ENCODE measurements around the gene NR2E3.
A peak's percentile ranks its signal among the peaks of the same experiment; 100 is the strongest.

The NR2E3 gene

DNA sequence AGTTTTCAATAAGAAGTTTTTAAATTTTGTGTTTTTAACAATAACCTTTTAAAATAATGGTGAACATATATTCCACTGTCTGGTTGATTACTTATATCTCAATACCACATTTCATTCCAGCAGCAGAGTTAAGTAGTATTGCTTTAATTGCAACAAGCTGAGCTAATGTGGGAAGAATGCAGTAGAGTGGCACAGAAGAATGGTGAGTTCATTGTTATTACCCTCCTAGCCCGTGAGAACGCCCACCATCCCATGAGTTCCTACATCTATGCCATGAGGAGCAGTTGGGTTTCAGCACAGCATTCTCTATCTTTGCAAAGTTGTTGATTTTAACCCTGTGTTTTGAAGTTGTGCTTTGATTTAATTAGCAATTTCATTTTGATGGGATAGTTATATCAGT lies 17.8 kb upstream of the NR2E3 start:
- DNase-seq, result no peak

- DNase-seq, result no peak
These were observed 11.7 kb upstream of the NR2E3 start for GRCh38 chr15:71798641-71799040.

GRCh38 chr15:71800190-71800589 lies 10.2 kb upstream of the NR2E3 start:
- DNase-seq, result no peak

DNA sequence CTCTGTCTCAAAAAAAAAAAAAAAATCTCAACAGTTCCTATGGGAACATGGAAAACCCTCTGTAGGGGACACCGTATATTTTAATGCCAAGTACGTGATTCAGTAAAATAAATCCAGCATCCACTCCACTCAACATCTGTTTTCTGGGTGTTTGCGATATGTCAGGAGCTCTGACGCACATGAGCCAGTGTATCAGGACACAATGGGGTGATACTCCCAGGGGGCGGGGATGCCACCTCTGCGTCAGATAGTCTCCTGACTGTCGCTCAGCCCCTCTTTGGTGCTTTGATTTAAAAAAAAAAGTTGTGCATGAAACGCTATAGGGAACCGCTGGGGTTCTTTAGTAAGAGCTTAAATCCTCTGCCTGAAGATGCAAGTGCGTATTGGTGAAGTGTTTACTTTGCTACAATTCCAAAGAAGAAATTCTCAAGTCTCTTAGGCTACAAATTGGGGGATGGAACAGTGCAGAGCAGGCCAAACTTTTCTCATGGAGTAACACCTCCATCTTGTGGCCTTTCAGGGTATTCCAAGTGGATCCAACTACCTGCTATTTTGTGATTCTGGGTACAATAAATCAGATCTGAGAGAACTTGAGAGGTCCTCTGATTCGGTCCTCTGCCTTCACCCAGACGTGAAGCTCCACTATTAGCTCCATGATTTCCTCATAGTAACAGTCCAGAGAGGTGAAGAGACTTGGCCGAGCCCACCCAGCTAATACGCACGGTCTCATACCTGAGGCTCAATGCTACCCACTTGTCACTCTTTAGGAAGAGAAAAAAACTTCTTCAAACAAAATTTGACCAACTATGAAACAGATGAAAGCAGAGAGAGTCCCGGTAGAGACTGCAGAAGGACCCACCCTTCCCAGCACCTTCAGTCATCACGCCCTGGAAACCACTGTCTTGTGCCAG lies 9.3 kb upstream of the NR2E3 start:
- peak; percentile 82 for DNase-seq

DNA sequence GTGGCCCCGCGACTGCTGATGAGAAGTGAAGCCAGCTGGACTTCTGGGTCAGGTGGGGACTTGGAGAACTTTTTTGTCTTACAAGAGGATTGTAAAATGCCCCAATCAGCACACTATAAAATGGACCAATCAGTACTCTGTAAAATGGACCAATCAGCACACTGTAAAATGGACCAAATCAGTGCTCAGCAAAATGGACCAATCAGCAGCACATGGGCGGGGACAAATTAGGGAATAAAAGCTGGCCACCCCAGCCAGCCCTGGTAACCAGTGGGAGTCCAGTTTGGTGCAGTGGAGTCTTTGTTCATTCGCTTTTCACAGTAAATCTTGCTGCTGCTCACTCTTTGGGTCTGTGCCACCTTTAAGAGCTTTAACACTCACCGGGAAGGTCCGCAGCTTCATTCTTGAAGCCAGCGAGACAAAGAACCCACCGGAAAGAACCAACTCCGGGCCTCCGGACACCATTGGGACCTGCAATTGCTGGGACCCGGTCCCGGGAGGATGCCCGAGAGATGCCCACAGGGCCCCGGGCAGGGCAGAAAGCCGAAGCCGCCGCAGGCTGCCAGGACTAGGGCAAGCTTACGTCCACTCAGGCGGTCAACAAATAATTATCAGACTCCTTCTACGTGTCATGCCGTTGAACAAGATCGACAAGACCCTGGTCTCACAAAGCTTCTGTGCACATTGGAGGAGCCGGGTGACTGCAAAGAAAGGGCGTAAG lies 8.3 kb upstream of the NR2E3 start:
- no peak for DNase-seq

DNA sequence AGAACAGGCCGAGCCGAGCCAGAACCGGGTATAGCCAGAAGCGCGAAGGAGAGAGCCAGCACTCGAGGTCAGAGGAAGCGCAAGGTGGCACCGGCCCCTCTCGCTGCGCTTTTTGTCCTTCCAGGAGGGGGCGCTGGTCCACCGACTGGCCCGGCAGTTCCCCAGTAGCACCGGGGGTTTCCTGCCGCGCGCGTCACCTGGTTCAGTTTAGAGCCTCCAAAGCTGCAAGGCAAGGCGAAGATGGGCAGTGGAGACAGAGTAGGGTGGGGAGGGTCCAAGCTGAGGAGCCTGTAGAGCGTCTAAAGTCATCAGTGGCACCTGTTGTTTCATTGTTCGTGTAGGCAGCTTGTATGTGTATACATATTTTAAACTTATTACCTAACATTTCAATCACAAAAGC lies 7.6 kb upstream of the NR2E3 start:
- DNase-seq, result no peak

DNA sequence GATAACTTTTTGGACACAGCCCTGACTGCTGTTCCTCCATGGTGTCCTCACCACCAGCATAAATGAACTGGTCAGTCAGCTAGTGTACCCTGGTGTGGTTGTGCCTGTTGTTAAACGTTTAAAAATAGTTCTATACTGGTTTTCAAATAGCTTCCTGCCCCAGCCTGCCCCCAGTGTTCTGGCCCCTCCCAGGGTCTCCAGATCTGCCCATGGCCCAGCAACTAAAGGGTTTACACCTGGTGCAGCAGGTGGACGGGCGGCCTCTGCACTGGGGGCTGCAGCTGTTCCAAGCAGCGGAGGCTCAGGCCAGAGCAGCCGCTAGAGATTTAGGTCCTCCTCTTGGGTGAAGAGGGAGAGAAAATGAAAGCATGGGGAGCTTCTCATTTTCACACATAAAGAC lies 6.1 kb upstream of the NR2E3 start:
- DNase-seq, result no peak

- DNase-seq, result no peak
These were observed 5.5 kb upstream of the NR2E3 start for GRCh38 chr15:71804695-71805470.

- no peak for DNase-seq
These were observed 3.9 kb upstream of the NR2E3 start for GRCh38 chr15:71806452-71806931.

DNA sequence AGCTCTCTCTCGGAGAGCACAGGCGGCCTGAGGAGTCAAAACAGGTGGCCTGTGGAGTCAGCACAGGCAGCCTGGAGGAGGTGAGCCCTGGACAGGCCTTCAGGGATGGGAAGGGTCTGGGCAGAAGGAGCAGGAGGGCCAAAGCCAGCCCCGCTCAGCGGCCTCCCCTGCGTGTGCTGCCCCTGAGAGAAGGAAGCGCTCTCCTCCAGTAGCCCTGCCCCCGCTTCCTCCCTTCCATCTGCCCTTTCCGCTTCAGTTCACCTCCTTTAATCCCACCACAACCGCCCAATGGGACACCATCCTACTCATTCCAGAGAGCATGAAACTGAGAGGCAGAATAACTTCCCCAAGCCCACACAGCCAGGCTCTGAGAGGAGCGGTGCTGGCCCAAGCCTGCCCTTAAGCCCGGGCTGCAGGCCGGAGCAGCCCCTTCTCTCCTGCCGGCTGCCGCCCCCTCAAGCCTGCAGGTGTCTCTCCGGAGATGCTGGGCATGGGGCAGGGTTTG lies 3.2 kb upstream of the NR2E3 start:
- DNase-seq, result no peak

- DNase-seq, result no peak
These were observed 2.7 kb upstream of the NR2E3 start for GRCh38 chr15:71807691-71808091.

DNA sequence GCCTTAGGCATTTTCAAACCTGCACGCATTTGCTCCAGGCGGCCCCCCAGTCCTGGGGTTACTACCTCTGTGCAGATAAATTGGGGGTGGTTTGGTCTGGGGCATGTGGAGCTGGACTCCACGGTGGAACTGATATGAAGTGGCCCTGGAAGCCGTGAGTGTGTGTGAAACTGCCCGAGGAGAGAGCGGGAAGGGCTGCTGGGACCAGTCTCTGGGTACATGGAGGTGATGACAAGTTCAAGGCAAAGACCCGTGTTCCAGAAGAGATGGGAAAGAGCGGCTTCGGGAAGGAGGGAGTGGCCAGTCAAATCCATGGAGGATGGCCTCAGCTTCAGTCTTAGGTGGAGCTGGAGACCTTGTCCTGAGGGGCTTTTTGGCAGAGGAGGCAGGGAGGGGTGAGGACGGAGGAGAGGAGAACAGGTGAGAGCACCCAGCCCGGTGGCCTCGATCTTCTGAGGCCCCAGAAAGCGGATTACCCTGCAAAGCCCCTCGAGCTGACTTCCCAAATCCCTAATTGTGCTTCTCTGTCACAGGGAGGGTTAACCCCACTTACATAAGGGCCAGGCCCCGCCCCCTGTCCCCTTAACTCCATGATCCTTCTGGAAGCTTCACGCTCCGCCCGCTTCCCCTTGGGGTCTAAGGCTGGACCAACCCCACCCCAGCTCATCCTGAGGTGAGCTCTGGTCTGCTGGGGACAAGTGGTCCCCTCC lies 1.9 kb upstream of the NR2E3 start:
- no peak for DNase-seq

- DNase-seq, result no peak
These were observed 1.0 kb upstream of the NR2E3 start for GRCh38 chr15:71809346-71809745.

GRCh38 chr15:71811036-71811736 lies 832 bp downstream of the NR2E3 start:
- DNase-seq, result no peak

- no peak for DNase-seq
These were observed 1.7 kb downstream of the NR2E3 start for GRCh38 chr15:71811752-71812735.

DNA sequence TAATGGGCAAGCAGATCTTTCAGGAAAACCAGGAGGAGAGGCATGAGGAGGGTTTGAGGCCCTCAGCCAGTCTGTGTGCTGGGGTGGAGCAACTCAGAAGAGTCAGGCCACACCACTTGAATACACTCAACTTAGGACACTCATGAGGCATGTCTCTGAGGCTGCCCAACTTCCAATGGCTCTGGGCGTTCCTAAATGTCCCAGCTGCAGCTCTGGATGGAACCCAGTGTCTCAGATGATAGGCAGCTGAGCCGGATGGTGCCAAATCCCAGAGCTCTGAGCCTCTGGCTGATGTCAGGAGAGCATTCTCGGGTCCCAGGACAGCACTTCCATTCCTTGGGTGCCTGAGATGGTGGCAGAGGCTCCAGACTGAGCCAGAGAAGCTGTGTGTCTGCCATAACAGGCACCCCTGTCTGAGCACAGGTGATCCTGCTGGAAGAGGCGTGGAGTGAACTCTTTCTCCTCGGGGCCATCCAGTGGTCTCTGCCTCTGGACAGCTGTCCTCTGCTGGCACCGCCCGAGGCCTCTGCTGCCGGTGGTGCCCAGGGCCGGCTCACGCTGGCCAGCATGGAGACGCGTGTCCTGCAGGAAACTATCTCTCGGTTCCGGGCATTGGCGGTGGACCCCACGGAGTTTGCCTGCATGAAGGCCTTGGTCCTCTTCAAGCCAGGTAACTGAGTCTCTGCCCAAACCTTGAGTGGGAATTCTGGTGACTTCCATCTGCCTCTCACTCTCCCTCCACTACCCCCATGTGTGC lies 2.8 kb downstream of the NR2E3 start:
- peak; percentile 67 for DNase-seq

DNA sequence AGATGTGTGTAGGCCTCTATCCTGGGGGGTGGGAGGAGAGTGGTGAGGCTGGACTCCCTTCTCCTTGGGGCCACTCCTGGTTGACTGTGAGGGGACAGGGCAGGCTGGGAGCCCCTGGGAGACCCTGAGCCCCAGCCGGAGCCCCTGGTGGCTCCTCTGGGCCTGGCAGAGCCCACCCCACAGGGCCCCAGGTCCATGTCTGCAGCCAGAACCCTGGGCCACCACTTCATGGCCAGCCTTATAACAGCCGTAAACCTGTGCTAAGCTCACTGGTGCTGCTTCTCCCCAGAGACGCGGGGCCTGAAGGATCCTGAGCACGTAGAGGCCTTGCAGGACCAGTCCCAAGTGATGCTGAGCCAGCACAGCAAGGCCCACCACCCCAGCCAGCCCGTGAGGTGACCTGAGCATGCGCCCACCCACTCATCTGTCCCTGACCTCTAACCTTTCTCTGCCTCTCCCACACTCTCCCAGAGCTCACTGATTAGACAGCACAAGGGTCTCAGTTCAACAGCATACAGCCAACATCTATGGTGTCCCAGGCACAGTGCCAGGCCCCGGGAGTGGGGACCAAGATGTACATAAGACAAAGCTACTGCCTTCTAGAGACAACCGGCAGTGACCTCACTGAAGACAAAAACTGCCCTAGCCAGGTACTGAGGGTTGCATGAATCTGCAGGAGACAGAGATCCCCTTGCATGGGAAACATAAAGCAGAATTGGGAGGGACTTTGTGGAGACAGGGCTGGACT lies 3.5 kb downstream of the NR2E3 start:
- DNase-seq, result no peak

GRCh38 chr15:71815301-71815700 lies 4.9 kb downstream of the NR2E3 start:
- DNase-seq, result no peak

DNA sequence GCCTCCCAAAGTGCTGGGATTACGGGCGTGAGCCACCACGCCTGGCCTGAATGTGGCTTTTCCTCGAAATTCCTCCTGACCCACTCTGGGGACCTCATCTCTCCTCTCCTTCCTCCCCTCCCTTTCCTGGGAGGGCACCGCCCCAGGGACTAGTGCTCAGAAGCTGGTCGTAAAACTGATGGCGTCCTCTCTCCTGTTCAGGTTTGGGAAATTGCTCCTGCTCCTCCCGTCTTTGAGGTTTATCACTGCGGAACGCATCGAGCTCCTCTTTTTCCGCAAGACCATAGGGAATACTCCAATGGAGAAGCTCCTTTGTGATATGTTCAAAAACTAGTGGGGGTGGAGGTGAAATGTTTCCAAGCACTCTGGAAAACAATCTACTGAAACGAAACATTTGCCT lies 7.0 kb downstream of the NR2E3 start:
- no peak for DNase-seq
